T-helper 2 cell (primary cell): ENCODE measurements around the gene ZCCHC4.
A peak's percentile ranks its signal among the peaks of the same experiment; 100 is the strongest.

ENCODE experiments used
- DNase-seq, 5 experiments: peaks; one replicate each; pipeline versions ENCODE4 v3.0.0 to v3.0.0-alpha.2; 2012 to 2022

The ZCCHC4 gene

GRCh38 chr4:25378437-25378743 lies 65.8 kb downstream of the ZCCHC4 start:
- peak in 1 of 5 experiments; percentile 31 for DNase-seq

DNA sequence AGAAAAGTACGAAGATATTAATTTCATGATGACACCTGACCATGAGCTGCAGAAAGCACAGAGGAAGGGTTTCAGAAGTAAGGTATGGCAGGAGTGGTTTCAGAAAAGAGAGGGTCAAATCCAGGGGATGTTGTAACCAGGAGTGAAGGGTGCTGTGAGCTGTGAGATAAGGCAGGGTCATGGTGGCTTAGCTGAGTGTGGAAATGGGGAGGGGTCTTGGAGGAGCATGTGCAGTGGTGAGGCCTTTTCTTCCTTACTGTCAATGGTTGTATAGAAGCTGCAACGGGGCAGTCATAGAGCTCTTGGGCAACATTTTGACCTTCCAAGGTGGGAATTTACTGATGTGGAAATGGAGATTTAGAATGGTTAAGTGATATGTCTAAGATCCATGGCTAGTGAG lies 67.0 kb downstream of the ZCCHC4 start:
- no peak for DNase-seq

DNA sequence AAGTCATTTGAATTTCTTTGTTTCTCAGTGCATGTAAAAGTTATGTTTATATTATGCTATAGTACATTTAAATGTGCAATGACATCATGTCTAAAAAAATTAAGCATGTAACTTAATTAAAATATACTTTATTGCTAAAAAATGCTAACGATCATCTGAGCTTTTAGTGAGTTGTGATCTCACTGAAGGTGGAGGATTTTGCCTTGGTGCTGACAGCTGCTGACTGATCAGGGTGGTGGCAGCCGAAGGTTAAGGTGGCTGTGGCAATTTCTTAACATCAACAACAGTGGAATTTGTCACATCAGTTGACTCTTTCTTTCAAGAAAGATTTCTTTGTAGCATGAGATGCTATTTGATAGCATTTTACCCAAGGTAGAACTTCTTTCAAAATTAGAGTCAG lies 71.1 kb downstream of the ZCCHC4 start:
- DNase-seq = no peak

DNA sequence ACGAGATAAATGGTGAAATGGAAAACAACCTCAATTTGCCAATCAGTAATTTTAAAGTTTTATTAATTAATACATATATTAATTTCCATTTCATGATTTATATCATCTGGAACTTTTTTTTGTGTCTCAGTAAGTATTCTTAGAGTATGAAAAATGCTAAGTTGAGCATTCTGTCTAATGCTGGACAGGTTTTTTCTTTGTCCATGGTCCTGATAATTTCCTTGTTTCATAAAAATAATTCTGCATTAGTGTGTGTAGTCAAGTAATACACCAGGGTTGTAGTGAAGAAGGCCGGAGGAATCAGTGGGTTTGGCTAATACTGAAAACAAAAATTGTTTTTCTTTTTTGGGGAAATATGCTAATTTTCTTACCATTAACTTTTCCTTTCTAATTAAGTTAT lies 74.4 kb downstream of the ZCCHC4 start:
- no peak for DNase-seq

- DNase-seq = no peak
Observed at GRCh38 chr4:25397305-25397704, 84.7 kb downstream of the ZCCHC4 start.

GRCh38 chr4:25399510-25399909 lies 86.9 kb downstream of the ZCCHC4 start:
- no peak for DNase-seq

DNA sequence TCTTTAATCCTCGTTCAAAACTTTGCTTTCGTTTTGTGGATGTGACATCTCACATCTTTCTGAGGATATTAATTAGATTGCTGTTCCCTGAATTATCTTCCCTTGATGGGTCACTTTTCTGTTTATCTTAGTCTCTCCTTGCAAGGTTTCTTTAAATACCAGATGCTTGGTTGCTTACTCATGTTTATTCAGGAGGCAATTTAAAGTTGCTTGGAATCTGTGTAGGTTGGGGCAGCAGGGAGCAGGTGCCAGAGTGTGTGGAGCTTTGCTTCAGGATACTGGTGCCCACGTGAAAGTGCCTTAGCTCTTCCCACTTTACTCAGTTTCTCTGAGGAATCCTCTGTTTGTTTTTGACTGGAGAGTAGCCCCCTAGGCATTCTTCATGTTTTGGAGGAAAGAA lies 88.5 kb downstream of the ZCCHC4 start:
- no peak for DNase-seq

- no peak for DNase-seq
Observed at GRCh38 chr4:25402521-25402920, 89.9 kb downstream of the ZCCHC4 start.

GRCh38 chr4:25403699-25404098 lies 91.1 kb downstream of the ZCCHC4 start:
- DNase-seq = no peak

DNA sequence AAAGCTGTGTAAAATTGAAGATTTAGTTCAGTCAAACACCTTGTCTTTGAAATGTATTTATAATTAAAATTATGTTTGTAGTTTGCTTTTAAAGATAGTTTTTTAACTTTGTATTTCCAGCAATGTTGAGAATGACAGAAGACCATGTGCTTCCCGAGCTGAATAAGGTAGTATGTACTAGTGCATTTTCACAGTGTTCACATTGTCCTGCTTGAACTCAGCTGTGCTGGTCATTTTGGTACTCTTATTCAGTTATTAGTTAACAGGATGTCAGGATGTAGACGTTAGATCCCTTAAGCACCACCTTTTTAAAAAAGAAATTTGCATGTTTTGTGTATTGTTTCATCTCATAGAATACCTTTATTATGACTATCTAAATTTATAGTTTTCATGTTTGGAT lies 92.9 kb downstream of the ZCCHC4 start:
- DNase-seq = no peak

DNA sequence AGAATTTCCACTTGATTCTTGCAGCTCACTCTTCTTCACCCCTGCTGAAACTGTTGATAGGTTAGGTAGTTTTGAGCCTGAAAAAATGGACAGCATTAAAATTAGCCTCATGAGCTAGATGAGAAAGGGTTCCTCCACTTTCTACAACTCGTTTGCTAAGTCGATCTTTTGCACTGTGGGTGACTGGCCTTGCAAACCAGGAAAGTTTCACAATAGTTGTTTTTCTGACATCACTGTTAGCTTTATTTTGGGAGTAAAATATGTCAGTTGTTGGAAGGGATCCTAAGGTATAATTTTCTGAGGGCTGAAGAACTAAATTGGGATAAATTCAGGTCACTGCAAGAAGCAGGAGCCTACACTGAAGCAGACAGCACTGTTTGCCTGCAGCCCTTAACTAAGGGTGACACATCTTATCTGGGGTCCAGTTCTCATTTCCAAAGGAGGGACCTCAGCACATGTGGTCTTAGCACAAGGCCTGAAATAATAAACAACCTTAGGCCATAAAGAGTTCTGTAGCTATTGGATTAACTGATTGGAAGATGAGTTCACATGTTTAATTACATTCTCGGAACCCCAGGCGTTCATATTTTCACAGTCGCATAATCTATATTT lies 93.6 kb downstream of the ZCCHC4 start:
- no peak for DNase-seq

DNA sequence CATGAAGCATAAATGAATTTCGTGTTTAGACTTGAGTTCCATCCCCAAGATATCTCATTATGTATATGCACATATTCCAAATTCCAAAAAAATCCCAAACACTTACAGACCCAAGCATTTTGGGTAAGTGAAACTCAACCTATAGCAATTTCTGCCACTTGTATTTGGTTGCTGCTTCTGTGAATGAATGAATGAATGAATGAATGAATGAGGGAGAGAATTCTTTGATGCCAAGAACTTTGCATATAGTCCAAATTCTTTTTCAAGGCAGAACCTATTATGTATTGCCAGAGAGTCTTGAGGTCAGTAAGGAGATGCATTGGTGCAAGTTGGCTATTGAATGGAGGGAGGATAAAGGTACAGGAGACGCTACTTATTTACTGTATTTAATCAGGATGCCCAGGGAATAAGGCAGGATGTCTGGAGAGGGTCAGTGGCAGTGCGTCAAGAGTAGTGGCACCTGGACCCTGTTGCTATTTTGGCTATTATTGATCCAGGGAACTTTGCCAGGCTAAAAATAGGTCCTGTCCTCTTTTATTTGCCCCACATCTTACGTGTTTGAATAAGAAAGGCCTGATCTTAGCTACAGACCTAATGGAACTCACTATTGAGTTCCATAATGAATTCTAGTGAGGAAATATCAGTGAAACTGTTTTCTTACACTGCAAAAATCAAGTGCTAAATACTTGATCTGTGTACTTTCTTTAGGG lies 98.4 kb downstream of the ZCCHC4 start:
- DNase-seq = no peak

DNA sequence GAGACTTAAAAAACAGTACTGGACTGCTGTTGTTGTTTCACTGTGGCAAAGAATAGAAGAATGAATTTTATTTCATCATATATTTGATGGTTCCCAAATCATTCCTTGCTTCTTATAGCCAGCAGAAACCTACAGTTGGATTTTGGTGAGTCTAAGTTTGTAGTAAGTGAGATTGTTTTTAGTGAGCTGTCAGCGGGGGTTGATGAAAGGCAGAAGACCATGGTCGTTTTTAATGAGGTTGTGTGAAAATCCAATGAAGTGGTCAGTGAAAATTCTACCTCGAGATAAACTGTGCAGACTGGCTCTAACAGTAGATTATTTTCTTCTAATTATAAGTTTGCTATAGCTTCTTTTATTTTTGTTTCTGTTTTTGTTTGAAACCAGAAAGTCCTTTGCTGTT lies 100.7 kb downstream of the ZCCHC4 start:
- DNase-seq = no peak

DNA sequence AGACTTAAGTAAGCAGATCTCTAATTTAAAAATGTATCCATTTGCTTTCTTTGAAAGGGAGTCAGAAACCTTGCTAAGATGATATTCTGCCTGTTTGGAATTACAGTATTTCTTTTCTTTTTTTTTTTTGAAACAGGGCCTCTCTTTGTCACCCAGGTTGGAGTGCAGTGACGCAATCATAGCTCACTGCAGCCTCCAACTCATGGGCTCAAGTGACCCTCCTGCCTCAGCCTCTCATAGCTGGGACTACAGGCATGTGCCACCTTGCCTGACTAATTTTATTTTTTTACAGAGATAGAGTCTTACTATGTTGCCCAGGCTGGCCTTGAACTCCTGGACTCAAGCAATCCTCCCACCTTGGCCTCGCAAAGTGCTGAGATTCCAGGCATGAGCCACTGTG lies 104.4 kb downstream of the ZCCHC4 start:
- no peak for DNase-seq
